K562 (cell line): ENCODE data around the gene IFNA1.

Source experiments
- CC2D1A ChIP-seq: fragments of 450-650 bp; IDR thresholded peaks from 2 replicates; pipeline ENCODE4 v1.6.1; 2017; ENCODE audit warnings: mild to moderate bottlenecking
- FOXK1 ChIP-seq: sonication (generic); formaldehyde crosslinking; IDR thresholded peaks from 2 replicates; pipeline ENCODE4 v1.8.0; 2022; ENCODE audit warnings: missing genetic modification reagents, mild to moderate bottlenecking, borderline replicate concordance
- NR2C2 ChIP-seq, 2 experiments: fragments of 200-800 bp in 1 of 2; sonication (Bioruptor generic) in 1 of 2; sonication (generic) in 1 of 2; formaldehyde crosslinking in 1 of 2; IDR thresholded peaks; 2 replicates each; pipeline versions ENCODE4 v1.6.1 to v1.8.0; 2016 to 2022; ENCODE audit warnings: mild to moderate bottlenecking in 1 of 2, missing compliant biosample characterization in 1 of 2, missing genetic modification characterization in 1 of 2, missing genetic modification reagents in 1 of 2
- RAD21 ChIP-seq, 2 experiments: fragments of 250-450 bp in 1 of 2; fragments of 450-650 bp in 1 of 2; sonication (Bioruptor Pico) in 1 of 2; formaldehyde crosslinking in 1 of 2; IDR thresholded peaks in 1 of 2; conservative IDR thresholded peaks in 1 of 2; 2 replicates each; pipeline versions ENCODE4 v1.4.0 to v1.8.0; 2020 to 2022; ENCODE audit warnings: mild to moderate bottlenecking in 2 of 2, moderate library complexity in 1 of 2
- TF ChIP-seq, protein P1 (sequence below), 3 experiments: IDR thresholded peaks in 2 of 3; conservative IDR thresholded peaks in 1 of 3; 2 replicates each; pipeline ENCODE4 v1.5.1; 2011 to 2012; ENCODE audit warnings: low read length in 3 of 3, mild to moderate bottlenecking in 3 of 3, control low read depth in 2 of 3, improper control_type of control experiment in 1 of 3, inconsistent platforms in 1 of 3, low read depth in 1 of 3, mixed read lengths in 1 of 3, moderate library complexity in 1 of 3; ENCODE audit not compliant: insufficient read depth in 2 of 3
- TF ChIP-seq, protein P2 (sequence below): IDR thresholded peaks from 2 replicates; pipeline ENCODE4 v1.6.1; 2011; ENCODE audit not compliant: insufficient read length; ENCODE audit errors: extremely low read depth

DNA sequence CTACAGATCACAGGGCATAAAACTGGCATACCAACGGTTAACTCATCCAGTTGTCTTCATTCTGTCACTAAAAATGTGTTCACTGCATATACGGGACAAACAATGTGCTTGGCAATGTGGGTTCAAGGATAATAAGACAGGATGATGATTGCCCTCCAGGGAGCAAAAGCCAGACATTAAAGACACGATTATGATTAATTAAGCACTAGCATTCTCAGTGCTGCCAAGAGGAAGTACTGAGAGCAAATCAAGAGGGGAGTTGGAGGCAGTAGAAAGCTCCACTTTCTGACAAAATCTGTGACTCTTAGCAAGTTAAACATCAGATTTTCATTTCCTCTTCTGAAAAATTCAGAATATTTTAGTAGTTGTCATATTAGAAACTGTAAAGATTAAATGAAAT, 40.3 kb upstream of the IFNA1 start:
- TF ChIP-seq CC2D1A (no peak), NR2C2 (CRISPR knock-in tag; IDR thresholded peaks at IDR 0.05) (no peak), NR2C2 (tag; IDR thresholded peaks at IDR 0.05) (no peak), RAD21 (CRISPR knock-in tag; conservative IDR thresholded peaks at IDR 0.05 in 1 of 2, IDR thresholded peaks at IDR 0.05 in 1 of 2) (no peak), FOXK1 (CRISPR knock-in tag) (no peak)
- TF ChIP-seq, protein P1, sequence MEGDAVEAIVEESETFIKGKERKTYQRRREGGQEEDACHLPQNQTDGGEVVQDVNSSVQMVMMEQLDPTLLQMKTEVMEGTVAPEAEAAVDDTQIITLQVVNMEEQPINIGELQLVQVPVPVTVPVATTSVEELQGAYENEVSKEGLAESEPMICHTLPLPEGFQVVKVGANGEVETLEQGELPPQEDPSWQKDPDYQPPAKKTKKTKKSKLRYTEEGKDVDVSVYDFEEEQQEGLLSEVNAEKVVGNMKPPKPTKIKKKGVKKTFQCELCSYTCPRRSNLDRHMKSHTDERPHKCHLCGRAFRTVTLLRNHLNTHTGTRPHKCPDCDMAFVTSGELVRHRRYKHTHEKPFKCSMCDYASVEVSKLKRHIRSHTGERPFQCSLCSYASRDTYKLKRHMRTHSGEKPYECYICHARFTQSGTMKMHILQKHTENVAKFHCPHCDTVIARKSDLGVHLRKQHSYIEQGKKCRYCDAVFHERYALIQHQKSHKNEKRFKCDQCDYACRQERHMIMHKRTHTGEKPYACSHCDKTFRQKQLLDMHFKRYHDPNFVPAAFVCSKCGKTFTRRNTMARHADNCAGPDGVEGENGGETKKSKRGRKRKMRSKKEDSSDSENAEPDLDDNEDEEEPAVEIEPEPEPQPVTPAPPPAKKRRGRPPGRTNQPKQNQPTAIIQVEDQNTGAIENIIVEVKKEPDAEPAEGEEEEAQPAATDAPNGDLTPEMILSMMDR (IDR thresholded peaks at IDR 0.05 in 2 of 3, conservative IDR thresholded peaks at IDR 0.05 in 1 of 3; ENCODE audit: insufficient read depth in 2 of 3, low read depth in 1 of 3, low read length in 3 of 3), result no peak
- TF ChIP-seq, protein P2, sequence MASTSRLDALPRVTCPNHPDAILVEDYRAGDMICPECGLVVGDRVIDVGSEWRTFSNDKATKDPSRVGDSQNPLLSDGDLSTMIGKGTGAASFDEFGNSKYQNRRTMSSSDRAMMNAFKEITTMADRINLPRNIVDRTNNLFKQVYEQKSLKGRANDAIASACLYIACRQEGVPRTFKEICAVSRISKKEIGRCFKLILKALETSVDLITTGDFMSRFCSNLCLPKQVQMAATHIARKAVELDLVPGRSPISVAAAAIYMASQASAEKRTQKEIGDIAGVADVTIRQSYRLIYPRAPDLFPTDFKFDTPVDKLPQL, result no peak
